Upper lobe of right lung (tissue), 1 donor: Measurements from ENCODE around the gene H2AZ2. TPM values are rescaled to one million over a fixed set of nuclear protein-coding genes. Genes with fewer than 3 reads are reported as not detected.
A peak's percentile ranks its signal among the peaks of the same experiment; 100 is the strongest.
"Not testable (repeated sequence)": the region's sequence is repeated elsewhere in the genome, so short reads cannot be mapped to it uniquely, and the experiment has no call there.

Experiments used
- ATAC-seq: fragments of 200-7000 bp; cut with Tn5 transposase; one replicate; pipeline ENCODE4 v1.9.1; 2020; ENCODE audit warnings: mild to moderate bottlenecking, moderate library complexity
- DNase-seq: peaks from one replicate; pipeline ENCODE4 v3.0.0-alpha.2; 2020
- H3K27ac ChIP-seq: fragments of 200-600 bp; one replicate; pipeline ENCODE4 v1.8.0; 2022
- H3K27me3 ChIP-seq: fragments of 200-600 bp; one replicate; pipeline ENCODE4 v1.8.0; 2022; ENCODE audit warnings: mild to moderate bottlenecking
- H3K36me3 ChIP-seq: fragments of 200-600 bp; one replicate; pipeline ENCODE4 v1.8.0; 2022
- H3K4me1 ChIP-seq: fragments of 200-600 bp; one replicate; pipeline ENCODE4 v1.8.0; 2022
- H3K4me3 ChIP-seq: fragments of 200-600 bp; one replicate; pipeline ENCODE4 v1.8.0; 2022; ENCODE audit warnings: mild to moderate bottlenecking
- H3K9me3 ChIP-seq: fragments of 200-600 bp; one replicate; pipeline ENCODE4 v1.8.0; 2022
- intact Hi-C: fragments of 100-400 bp; cut with DNase I; formaldehyde crosslinking; loops from one replicate; pipeline ENCODE4 v1.11.0; 2022
- total RNA-seq: library from RNA; stranded (reverse); fragmentation: NEBNext Ultra II Directional; extraction: Animal tissue kit (Norgen Biotek cat#: 25700); gene quantifications from one replicate; pipeline ENCODE4 v1.2.1, GENCODE V29; 2021
- TF ChIP-seq, protein P1 (sequence below): fragments of 200-600 bp; IDR thresholded peaks from one replicate; pipeline ENCODE4 v1.8.0; 2022; ENCODE audit warnings: antibody characterized with exemption
- donor health status: DM: no; HTN: yes; CAD: no; lungs with severe emphysema.

H2AZ2 gene
- total RNA-seq, 1 donor from 2014 or later, result 131 TPM

DNA sequence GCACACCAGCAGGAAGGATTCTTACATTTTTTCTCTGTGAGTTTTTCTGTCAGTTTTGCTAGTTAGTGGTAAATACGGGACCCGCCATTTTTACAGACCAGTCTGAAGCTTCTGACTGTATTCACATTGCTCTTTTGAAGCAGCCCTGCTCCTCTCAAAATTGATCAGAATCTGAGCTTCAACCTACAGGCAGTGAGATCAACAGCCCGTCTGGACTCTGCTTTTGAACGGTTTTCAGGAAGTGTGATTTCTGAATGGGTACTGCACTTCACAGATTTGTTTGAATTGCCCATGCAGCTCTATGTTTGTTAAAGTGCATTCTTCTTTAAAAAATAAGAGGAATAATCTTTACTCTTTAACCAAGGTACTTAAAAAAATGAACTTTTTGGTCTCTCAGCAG lies 28.5 kb upstream of the H2AZ2 start:
- Histone ChIP-seq H3K4me3 (no peak overlapping the region), H3K36me3 (peaks cover 4% of the 10 kb centered on the region), H3K27me3 (no peaks in the 10 kb centered on the region), H3K27ac (no peak overlapping the region), H3K4me1 (peaks cover 20% of the 10 kb centered on the region), H3K9me3 (no peaks in the 10 kb centered on the region)
- DNase-seq, result no peak
- intact Hi-C loops, result no loop called here
- TF ChIP-seq, protein P1, sequence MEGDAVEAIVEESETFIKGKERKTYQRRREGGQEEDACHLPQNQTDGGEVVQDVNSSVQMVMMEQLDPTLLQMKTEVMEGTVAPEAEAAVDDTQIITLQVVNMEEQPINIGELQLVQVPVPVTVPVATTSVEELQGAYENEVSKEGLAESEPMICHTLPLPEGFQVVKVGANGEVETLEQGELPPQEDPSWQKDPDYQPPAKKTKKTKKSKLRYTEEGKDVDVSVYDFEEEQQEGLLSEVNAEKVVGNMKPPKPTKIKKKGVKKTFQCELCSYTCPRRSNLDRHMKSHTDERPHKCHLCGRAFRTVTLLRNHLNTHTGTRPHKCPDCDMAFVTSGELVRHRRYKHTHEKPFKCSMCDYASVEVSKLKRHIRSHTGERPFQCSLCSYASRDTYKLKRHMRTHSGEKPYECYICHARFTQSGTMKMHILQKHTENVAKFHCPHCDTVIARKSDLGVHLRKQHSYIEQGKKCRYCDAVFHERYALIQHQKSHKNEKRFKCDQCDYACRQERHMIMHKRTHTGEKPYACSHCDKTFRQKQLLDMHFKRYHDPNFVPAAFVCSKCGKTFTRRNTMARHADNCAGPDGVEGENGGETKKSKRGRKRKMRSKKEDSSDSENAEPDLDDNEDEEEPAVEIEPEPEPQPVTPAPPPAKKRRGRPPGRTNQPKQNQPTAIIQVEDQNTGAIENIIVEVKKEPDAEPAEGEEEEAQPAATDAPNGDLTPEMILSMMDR, result no peak
- no peak for ATAC-seq

DNA sequence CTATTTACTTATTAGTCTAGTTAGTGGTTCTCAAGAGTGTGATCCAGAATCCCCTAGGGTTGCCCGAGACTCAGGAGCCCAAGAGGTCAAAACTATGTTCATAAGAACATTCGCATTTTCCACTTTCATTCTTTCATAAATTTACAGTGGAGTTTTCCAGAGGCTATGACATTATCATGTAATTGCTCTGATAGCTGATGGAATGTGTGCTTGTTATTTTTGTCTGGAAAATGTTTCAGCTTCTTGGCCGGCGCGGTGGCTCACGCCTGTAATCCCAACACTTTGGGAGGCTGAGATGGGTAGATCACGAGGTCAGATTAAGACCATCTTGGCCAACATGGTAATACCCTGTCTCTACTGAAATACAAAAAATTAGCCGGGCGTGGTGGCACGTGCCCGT lies 27.4 kb upstream of the H2AZ2 start:
- Histone ChIP-seq H3K9me3 (no peaks in the 10 kb centered on the region), H3K27me3 (no peaks in the 10 kb centered on the region), H3K4me1 (peaks cover 9% of the 10 kb centered on the region), H3K27ac (no peak overlapping the region), H3K4me3 (no peak overlapping the region), H3K36me3 (peaks cover 4% of the 10 kb centered on the region)
- ATAC-seq (no peak), DNase-seq (no peak)
- intact Hi-C loops, result no loop called here
- TF ChIP-seq, protein P1, result no peak

DNA sequence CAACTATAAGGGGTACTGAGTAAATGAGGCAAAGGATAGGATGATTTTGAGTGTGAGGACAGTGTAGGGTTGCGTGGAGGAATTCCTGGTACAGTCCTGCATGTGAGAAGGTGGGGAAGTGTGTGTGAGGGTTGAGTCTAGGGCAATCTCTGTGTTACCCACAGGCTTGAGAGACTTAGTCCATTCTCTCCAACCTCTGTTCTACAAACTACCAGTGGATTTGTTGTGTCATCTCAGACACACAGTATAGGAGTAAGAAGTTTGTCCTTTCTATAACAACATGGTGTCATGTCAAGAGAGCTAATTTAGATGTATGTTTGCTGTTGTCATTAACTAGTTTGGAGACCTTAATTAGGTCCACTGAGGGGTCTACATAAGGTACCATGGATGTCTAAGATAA lies 24.9 kb upstream of the H2AZ2 start:
- DNase-seq (no peak), ATAC-seq (no peak)
- intact Hi-C loops, result no loop called here
- no peak overlapping the region for H3K27ac ChIP-seq
- TF ChIP-seq, protein P1, result no peak
- H3K4me3 ChIP-seq, result no peak overlapping the region
- H3K36me3 ChIP-seq, result no peaks in the 10 kb centered on the region
- no peaks in the 10 kb centered on the region for H3K9me3 ChIP-seq
- no peaks in the 10 kb centered on the region for H3K27me3 ChIP-seq
- no peaks in the 10 kb centered on the region for H3K4me1 ChIP-seq

DNA sequence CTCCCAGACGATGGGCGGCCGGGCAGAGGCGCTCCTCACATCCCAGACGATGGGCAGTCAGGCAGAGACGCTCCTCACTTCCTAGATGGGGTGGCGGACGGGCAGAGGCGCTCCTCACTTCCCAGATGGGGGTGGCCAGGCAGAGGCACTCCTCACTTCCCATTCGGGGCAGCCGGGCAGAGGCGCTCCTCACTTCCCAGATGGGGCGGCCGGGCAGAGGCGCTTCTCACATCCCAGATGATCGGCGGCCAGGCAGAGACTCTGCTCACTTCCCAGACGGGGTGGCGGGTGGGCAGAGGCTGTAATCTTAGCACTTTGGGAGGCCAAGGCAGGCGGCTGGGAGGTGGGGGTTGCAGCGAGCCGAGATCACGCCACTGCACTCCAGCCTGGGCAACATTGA lies 24.0 kb upstream of the H2AZ2 start:
- H3K27ac ChIP-seq, H3K4me1 ChIP-seq, H3K9me3 ChIP-seq, intact Hi-C loops, ATAC-seq, DNase-seq, H3K27me3 ChIP-seq, H3K4me3 ChIP-seq, H3K36me3 ChIP-seq: not testable (repeated sequence)

DNA sequence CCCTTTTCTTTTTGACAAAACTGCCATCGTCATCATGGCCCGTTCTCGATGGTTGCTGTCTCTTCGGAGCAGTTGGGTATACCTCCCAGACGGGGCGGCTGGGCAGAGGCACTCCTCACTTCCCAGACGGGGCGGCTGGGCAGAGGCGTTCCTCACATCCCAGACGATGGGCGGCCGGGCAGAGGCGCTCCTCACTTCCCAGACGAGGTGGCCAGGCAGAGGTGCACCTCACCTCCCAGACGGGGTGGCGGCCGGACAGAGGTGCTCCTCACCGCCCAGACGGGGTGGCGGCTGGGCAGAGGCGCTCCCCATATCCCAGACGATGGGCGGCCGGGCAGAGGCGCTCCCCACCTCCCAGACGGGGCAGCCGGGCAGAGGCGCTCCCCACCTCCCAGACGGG lies 22.9 kb upstream of the H2AZ2 start:
- DNase-seq, H3K4me1 ChIP-seq, H3K36me3 ChIP-seq, H3K27ac ChIP-seq, intact Hi-C loops, H3K27me3 ChIP-seq, H3K9me3 ChIP-seq, ATAC-seq, H3K4me3 ChIP-seq: not testable (repeated sequence)

DNA sequence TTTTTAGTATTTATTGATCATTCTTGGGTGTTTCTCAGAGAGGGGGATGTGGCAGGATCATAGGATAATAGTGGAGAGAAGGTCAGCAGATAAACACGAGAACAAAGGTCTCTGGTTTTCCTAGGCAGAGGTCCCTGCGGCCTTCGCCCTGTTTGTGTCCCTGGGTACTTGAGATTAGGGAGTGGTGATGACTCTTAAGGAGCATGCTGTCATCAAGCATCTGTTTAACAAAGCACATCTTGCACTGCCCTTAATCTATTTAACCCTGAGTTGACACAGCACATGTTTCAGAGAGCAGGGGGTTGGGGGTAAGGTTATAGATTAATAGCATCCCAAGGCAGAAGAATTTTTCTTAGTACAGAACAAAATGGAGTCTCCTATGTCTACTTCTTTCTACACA lies 22.4 kb upstream of the H2AZ2 start:
- H3K9me3 ChIP-seq, DNase-seq, H3K4me3 ChIP-seq, H3K4me1 ChIP-seq, H3K36me3 ChIP-seq, H3K27me3 ChIP-seq, intact Hi-C loops, ATAC-seq, H3K27ac ChIP-seq: not testable (repeated sequence)

DNA sequence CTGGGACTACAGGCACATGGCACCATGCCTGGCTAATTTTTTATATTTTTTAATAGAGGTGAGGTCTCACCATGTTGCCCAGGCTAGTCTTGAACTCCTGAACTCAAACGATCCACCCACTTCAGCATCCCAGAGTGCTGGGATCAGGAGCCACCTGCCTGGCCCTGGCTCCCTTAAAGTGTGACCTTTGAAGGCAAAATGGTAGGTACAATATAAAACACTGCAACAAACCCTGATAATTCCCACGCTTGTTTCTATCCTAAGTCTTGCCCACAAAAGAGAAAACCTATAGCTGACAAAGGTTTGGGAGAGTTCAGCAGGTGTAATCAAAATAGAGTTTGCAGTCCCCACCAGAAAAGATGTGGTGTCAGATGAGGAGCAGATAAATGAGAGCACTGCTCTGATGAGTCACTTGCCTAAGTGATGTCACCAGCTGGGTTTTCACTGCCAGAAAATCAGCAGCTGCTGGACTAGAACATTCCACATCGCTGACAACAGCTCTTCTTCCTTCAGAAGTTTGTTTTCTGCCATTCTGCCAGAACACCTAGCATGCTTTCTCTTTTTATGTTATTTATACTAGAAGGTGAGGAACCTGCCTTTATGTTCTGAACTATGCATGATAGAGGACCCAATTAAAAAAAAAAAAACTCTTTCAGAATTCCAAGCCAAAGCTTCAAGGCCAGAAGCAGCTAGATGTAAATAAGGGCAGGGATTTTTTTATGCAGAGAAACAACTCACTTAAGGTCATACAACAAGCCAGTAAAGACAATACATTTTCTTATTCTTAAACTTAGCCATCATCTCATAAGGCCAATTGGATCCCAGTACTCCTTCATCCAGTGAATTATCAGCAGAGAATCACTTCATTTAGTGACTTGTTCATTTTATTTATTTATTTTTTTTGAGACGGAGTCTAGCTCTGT lies 19.4 kb upstream of the H2AZ2 start:
- Histone ChIP-seq H3K27me3 (no peaks in the 10 kb centered on the region), H3K4me3 (no peak overlapping the region), H3K4me1 (no peaks in the 10 kb centered on the region), H3K27ac (no peak overlapping the region), H3K36me3 (no peaks in the 10 kb centered on the region), H3K9me3 (no peaks in the 10 kb centered on the region)
- ATAC-seq (peak; percentile 35), DNase-seq (no peak)
- intact Hi-C loops, result no loop called here
- TF ChIP-seq, protein P1, result no peak

DNA sequence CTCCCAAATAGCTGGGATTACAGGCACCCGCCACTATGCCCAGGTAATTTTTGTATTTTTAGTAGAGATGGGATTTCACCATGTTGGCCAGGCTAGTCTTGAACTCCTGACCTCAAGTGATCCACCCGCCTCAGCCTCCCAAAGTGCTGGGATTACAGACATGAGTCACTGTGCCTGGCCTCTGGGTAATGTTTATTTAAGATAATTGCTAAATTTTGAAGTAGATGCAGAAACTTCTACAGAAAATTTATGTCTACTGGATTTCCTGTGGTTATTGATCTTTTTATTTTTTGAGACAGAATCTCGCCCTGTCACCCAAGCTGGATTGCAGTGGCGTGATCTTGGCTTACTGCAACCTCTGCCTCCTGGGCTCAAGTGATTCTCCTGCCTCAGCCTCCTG lies 14.1 kb upstream of the H2AZ2 start:
- H3K36me3 ChIP-seq, H3K27ac ChIP-seq, DNase-seq, H3K4me1 ChIP-seq, intact Hi-C loops, H3K27me3 ChIP-seq, ATAC-seq, H3K9me3 ChIP-seq, H3K4me3 ChIP-seq: not testable (repeated sequence)
